ENCODE data around the gene NGFR. TPM values are rescaled to one million over a fixed set of nuclear protein-coding genes. Genes with fewer than 3 reads are reported as not detected.

NGFR gene
- total RNA-seq, 1 donor from 2014 or later: 1.8 TPM

GRCh38 chr17:49480836-49481615, 14.1 kb upstream of the NGFR start:
- no peak for DNase-seq (ENCODE audit: low spot score)
- no peaks in the 10 kb centered on the region for H3K4me1 Mint-ChIP-seq (ENCODE audit: low read depth)
- peaks cover 79% of the 10 kb centered on the region for H3K27me3 Mint-ChIP-seq (ENCODE audit: low read depth)
- TF ChIP-seq CTCF (IDR thresholded peaks at IDR 0.05): no peak
- no peak overlapping the region for H3K4me3 Mint-ChIP-seq (ENCODE audit: unreplicated experiment)
- H3K9me3 Mint-ChIP-seq (ENCODE audit: low read depth): no peaks in the 10 kb centered on the region
- no peak overlapping the region for H3K27ac Mint-ChIP-seq (ENCODE audit: unreplicated experiment)
- no peaks in the 10 kb centered on the region for H3K36me3 Mint-ChIP-seq (ENCODE audit: low read depth)

GRCh38 chr17:49482144-49482817, 12.8 kb upstream of the NGFR start:
- H3K36me3 Mint-ChIP-seq (ENCODE audit: low read depth): no peaks in the 10 kb centered on the region
- no peak for TF ChIP-seq CTCF (IDR thresholded peaks at IDR 0.05)
- DNase-seq (ENCODE audit: low spot score): no peak
- peaks cover 74% of the 10 kb centered on the region for H3K27me3 Mint-ChIP-seq (ENCODE audit: low read depth)
- H3K4me3 Mint-ChIP-seq (ENCODE audit: unreplicated experiment): no peak overlapping the region
- peaks cover 4% of the 10 kb centered on the region for H3K4me1 Mint-ChIP-seq (ENCODE audit: low read depth)
- H3K9me3 Mint-ChIP-seq (ENCODE audit: low read depth): no peaks in the 10 kb centered on the region
- H3K27ac Mint-ChIP-seq (ENCODE audit: unreplicated experiment): no peak overlapping the region

GRCh38 chr17:49483599-49484509, 11.2 kb upstream of the NGFR start:
- no peak for TF ChIP-seq CTCF (IDR thresholded peaks at IDR 0.05)
- peaks cover 60% of the 10 kb centered on the region for H3K27me3 Mint-ChIP-seq (ENCODE audit: low read depth)
- no peak overlapping the region for H3K27ac Mint-ChIP-seq (ENCODE audit: unreplicated experiment)
- H3K4me1 Mint-ChIP-seq (ENCODE audit: low read depth): peaks cover 4% of the 10 kb centered on the region
- H3K36me3 Mint-ChIP-seq (ENCODE audit: low read depth): no peaks in the 10 kb centered on the region
- H3K9me3 Mint-ChIP-seq (ENCODE audit: low read depth): no peaks in the 10 kb centered on the region
- no peak overlapping the region for H3K4me3 Mint-ChIP-seq (ENCODE audit: unreplicated experiment)
- no peak for DNase-seq (ENCODE audit: low spot score)

DNA sequence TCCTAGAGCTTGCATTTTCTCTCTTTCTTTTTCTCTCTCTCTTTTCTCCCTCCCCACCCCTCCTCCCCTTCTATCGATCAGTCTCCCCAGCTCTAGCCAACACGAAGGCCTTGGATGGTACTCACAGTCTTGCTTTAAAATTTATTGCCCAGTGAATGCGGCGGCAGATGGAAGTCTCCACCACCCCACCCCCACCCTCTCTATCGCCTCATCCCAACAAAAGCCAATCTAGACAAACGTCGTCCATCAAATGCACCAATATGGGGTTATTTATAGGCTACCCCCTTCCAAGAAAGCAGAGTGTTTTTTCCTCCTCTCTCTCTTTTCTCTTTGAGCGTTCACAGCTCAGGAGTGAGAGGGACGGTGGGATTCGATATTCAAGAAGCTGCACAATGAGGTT, 10.5 kb upstream of the NGFR start:
- Mint-ChIP-seq H3K36me3 (ENCODE audit: low read depth) (no peaks in the 10 kb centered on the region), H3K9me3 (ENCODE audit: low read depth) (no peaks in the 10 kb centered on the region), H3K4me3 (ENCODE audit: unreplicated experiment) (no peak overlapping the region), H3K4me1 (ENCODE audit: low read depth) (peaks cover 4% of the 10 kb centered on the region), H3K27me3 (ENCODE audit: low read depth) (peaks cover 56% of the 10 kb centered on the region), H3K27ac (ENCODE audit: unreplicated experiment) (no peak overlapping the region)
- no peak for DNase-seq (ENCODE audit: low spot score)
- no peak for TF ChIP-seq CTCF (IDR thresholded peaks at IDR 0.05)

Data from chondrocyte (in vitro differentiated cells).